Neural cell (in vitro differentiated cells): ENCODE data around the gene RUNX3. TPM values are rescaled to one million over a fixed set of nuclear protein-coding genes. Genes with fewer than 3 reads are reported as not detected.
"Not testable (repeated sequence)": the region's sequence is repeated elsewhere in the genome, so short reads cannot be mapped to it uniquely, and the experiment has no call there.

ENCODE experiments used
- H2AFZ ChIP-seq: fragments of 200-600, 300-800 bp; sonication (generic), shearing (Covaris generic); 2 replicates; pipeline ENCODE4 v1.6.0; 2014; ENCODE audit warnings: low read depth, mild to moderate bottlenecking, antibody characterized with exemption, low read length, moderate library complexity
- H3F3A ChIP-seq: fragments of 200-600 bp; shearing (Covaris generic); 2 replicates; pipeline ENCODE4 v1.6.1; 2016; ENCODE audit warnings: mild to moderate bottlenecking, moderate library complexity, mixed read lengths, antibody characterized with exemption, low read length; ENCODE audit not compliant: insufficient read depth, poor library complexity, severe bottlenecking
- H3K27ac ChIP-seq: fragments of 200-600, 300-800 bp; sonication (generic), shearing (Covaris generic); 2 replicates; pipeline ENCODE4 v1.5.1; 2014; ENCODE audit warnings: mild to moderate bottlenecking, low read length, moderate library complexity
- H3K27me3 ChIP-seq: fragments of 300-800, 200-600 bp; sonication (generic), shearing (Covaris generic); 2 replicates; pipeline ENCODE4 v1.6.0; 2014; ENCODE audit warnings: mild to moderate bottlenecking, low read depth, low read length, moderate library complexity; ENCODE audit not compliant: insufficient read depth
- H3K36me3 ChIP-seq: fragments of 300-800, 200-600 bp; sonication (generic), shearing (Covaris generic); 2 replicates; pipeline ENCODE4 v1.5.1; 2014; ENCODE audit warnings: mild to moderate bottlenecking, antibody characterized with exemption, low read length, moderate library complexity; ENCODE audit not compliant: insufficient read depth
- H3K4me2 ChIP-seq: fragments of 300-800, 200-600 bp; sonication (generic), shearing (Covaris generic); 2 replicates; pipeline ENCODE4 v1.6.0; 2014; ENCODE audit warnings: mild to moderate bottlenecking, low read length
- H3K4me3 ChIP-seq: fragments of 300-800, 200-600 bp; sonication (generic), shearing (Covaris generic); 2 replicates; pipeline ENCODE4 v1.5.1; 2014; ENCODE audit warnings: mild to moderate bottlenecking, low read length, moderate library complexity
- H3K79me2 ChIP-seq: fragments of 200-600 bp; shearing (Covaris generic); replicated peaks from 2 replicates; pipeline ENCODE4 v1.6.0; 2014; ENCODE audit warnings: mild to moderate bottlenecking, low read length, moderate library complexity; ENCODE audit not compliant: insufficient read depth
- H3K9ac ChIP-seq: fragments of 300-800, 200-600 bp; sonication (generic), shearing (Covaris generic); 2 replicates; pipeline ENCODE4 v1.6.1; 2016; ENCODE audit warnings: mild to moderate bottlenecking, low read length, mixed read lengths
- H3K9me2 ChIP-seq: fragments of 200-600 bp; shearing (Covaris generic); 2 replicates; pipeline ENCODE4 v1.6.1; 2016; ENCODE audit warnings: mild to moderate bottlenecking, low read length, mixed read lengths; ENCODE audit not compliant: insufficient read depth
- H3K9me3 ChIP-seq: fragments of 200-600, 300-800 bp; sonication (generic), shearing (Covaris generic); 2 replicates; pipeline ENCODE4 v1.6.1; 2016; ENCODE audit warnings: mild to moderate bottlenecking, mixed run types, low read length, moderate library complexity, mixed read lengths
- H4K20me1 ChIP-seq: fragments of 200-600 bp; shearing (Covaris generic); 2 replicates; pipeline ENCODE4 v1.6.1; 2016; ENCODE audit warnings: mild to moderate bottlenecking, mixed run types; ENCODE audit not compliant: insufficient read depth
- CTCF ChIP-seq: fragments of 450-650 bp; IDR thresholded peaks from 2 replicates; pipeline ENCODE4 v1.5.1; 2014; ENCODE audit warnings: antibody characterized with exemption, mild to moderate bottlenecking, moderate library complexity; ENCODE audit not compliant: poor library complexity, severe bottlenecking
- EP300 ChIP-seq: fragments of 450-650 bp; conservative IDR thresholded peaks from 2 replicates; pipeline ENCODE4 v1.6.1; 2014; ENCODE audit warnings: antibody characterized with exemption, mild to moderate bottlenecking, moderate library complexity; ENCODE audit not compliant: poor library complexity, severe bottlenecking
- EZH2 ChIP-seq: fragments of 200-600, 300-800 bp; shearing (Covaris generic), sonication (generic); IDR thresholded peaks from 2 replicates; pipeline ENCODE4 v1.6.1; 2014; ENCODE audit warnings: antibody characterized with exemption, low read length, borderline replicate concordance, mild to moderate bottlenecking; ENCODE audit not compliant: insufficient read depth, poor library complexity, severe bottlenecking
- MXI1 ChIP-seq: fragments of 450-650 bp; conservative IDR thresholded peaks from 2 replicates; pipeline ENCODE4 v1.6.1; 2014; ENCODE audit warnings: antibody characterized with exemption, mild to moderate bottlenecking; ENCODE audit not compliant: poor library complexity, severe bottlenecking
- POLR2AphosphoS5 ChIP-seq: IDR thresholded peaks from 2 replicates; pipeline ENCODE4 v1.6.1; 2012
- RAD21 ChIP-seq: fragments of 450-650 bp; conservative IDR thresholded peaks from 2 replicates; pipeline ENCODE4 v1.6.1; 2014; ENCODE audit warnings: antibody characterized with exemption, mild to moderate bottlenecking, moderate library complexity
- SMC3 ChIP-seq: fragments of 450-650 bp; conservative IDR thresholded peaks from 2 replicates; pipeline ENCODE4 v1.6.1; 2014; ENCODE audit warnings: antibody characterized with exemption, mild to moderate bottlenecking, moderate library complexity; ENCODE audit not compliant: poor library complexity
- TAF1 ChIP-seq: IDR thresholded peaks from 2 replicates; pipeline ENCODE4 v1.6.1; 2012; ENCODE audit warnings: low read depth
- polyA plus RNA-seq: library from polyadenylated mRNA; depleted of rRNA; stranded (reverse); fragments of >200 nt; gene quantifications from 2 replicates; pipeline ENCODE4 v1.2.3, GENCODE V29; 2014
- TF ChIP-seq, protein P1 (sequence below): IDR thresholded peaks from 2 replicates; pipeline ENCODE4 v1.6.1; 2012; ENCODE audit warnings: borderline replicate concordance

RUNX3 gene
- polyA plus RNA-seq, 1 donor from 2014 or later = not detected

DNA sequence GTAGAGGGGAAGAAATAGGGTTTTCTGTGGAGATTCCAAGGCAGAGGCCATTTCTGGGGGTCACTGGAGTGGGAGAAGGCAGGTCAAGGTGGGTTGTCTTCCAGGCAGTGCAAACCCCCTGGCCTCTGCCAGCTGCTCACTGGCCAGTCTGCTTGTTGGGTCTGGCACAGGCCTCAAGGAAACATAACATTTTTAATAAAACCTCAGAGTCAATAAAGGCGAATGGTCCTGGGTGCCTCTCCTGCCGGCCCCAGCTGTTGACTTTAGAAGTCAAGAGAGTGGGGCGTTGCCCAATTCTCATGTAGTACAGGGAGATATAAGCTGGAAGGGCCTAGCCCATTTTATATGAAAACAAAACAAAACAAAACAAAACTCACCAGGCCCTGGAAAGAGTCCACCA lies 36.6 kb downstream of the RUNX3 start:
- no peaks in the 10 kb centered on the region for H3K36me3 ChIP-seq
- no peaks in the 10 kb centered on the region for H3K9me3 ChIP-seq
- H3K9ac ChIP-seq = no peak overlapping the region
- no peaks in the 10 kb centered on the region for H3F3A ChIP-seq
- TF ChIP-seq SMC3 = no peak
- TF ChIP-seq EP300 = no peak
- TF ChIP-seq POLR2AphosphoS5 = no peak
- TF ChIP-seq, protein P1, sequence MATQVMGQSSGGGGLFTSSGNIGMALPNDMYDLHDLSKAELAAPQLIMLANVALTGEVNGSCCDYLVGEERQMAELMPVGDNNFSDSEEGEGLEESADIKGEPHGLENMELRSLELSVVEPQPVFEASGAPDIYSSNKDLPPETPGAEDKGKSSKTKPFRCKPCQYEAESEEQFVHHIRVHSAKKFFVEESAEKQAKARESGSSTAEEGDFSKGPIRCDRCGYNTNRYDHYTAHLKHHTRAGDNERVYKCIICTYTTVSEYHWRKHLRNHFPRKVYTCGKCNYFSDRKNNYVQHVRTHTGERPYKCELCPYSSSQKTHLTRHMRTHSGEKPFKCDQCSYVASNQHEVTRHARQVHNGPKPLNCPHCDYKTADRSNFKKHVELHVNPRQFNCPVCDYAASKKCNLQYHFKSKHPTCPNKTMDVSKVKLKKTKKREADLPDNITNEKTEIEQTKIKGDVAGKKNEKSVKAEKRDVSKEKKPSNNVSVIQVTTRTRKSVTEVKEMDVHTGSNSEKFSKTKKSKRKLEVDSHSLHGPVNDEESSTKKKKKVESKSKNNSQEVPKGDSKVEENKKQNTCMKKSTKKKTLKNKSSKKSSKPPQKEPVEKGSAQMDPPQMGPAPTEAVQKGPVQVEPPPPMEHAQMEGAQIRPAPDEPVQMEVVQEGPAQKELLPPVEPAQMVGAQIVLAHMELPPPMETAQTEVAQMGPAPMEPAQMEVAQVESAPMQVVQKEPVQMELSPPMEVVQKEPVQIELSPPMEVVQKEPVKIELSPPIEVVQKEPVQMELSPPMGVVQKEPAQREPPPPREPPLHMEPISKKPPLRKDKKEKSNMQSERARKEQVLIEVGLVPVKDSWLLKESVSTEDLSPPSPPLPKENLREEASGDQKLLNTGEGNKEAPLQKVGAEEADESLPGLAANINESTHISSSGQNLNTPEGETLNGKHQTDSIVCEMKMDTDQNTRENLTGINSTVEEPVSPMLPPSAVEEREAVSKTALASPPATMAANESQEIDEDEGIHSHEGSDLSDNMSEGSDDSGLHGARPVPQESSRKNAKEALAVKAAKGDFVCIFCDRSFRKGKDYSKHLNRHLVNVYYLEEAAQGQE = no peak
- no peak for TF ChIP-seq MXI1
- TF ChIP-seq CTCF = no peak
- no peak for TF ChIP-seq RAD21
- TF ChIP-seq EZH2 = no peak
- no peak for TF ChIP-seq TAF1
- no peak overlapping the region for H2AFZ ChIP-seq
- H4K20me1 ChIP-seq = no peaks in the 10 kb centered on the region
- no peaks in the 10 kb centered on the region for H3K9me2 ChIP-seq
- H3K4me3 ChIP-seq = no peak overlapping the region
- H3K27ac ChIP-seq = no peak overlapping the region
- no peaks in the 10 kb centered on the region for H3K27me3 ChIP-seq
- H3K79me2 ChIP-seq = no peaks in the 10 kb centered on the region
- no peak overlapping the region for H3K4me2 ChIP-seq

DNA sequence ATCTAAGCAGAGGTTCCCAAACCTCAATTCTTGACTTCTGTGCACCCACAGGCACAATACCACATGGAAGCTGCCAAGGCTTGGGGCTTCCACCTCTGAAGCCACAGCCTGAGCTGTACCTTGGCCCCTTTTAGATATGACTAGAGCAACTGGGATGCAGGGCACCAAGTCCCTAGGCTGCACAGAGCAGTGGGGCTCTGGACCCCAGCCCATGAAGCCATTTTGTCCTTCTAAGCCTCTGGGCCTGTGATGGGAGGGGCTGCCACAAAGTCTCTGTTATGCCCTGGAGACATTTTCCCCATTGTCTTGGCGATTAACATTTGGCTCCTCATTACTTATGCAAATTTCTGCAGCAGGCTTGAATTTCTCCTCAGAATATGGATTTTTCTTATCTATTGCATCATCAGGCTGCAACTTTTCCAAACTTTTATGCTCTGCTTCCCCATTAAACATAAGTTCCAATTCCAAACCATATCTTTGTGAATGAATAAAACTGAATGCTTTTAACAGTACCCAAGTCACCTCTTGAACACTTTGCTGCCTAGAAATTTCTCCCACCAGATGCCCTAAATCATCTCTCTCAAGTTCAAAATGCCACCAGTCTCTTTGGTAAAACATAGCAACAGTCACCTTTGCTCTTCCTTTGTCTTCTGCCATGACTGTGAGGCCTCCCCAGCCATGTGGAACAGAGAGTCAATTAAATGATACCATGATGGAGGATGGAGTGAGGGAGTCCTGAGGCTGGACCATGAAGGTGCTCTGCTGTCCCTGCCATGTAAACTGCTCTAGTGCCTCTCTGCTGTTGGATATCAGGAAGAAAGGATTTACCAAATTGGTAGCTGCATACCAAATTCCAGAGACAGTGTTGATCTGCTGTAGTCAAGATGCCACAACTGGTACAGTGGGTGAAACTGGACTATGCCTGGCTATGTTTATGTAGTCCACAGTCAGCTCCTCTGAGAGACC lies 37.6 kb downstream of the RUNX3 start:
- Histone ChIP-seq H3F3A (no peaks in the 10 kb centered on the region), H4K20me1 (no peaks in the 10 kb centered on the region), H3K4me2 (no peak overlapping the region), H3K36me3 (no peaks in the 10 kb centered on the region), H3K27me3 (no peaks in the 10 kb centered on the region), H2AFZ (no peak overlapping the region), H3K9me3 (no peaks in the 10 kb centered on the region), H3K4me3 (no peak overlapping the region), H3K9me2 (no peaks in the 10 kb centered on the region), H3K79me2 (no peaks in the 10 kb centered on the region), H3K9ac (no peak overlapping the region), H3K27ac (no peak overlapping the region)
- TF ChIP-seq, protein P1 = no peak
- TF ChIP-seq POLR2AphosphoS5 = no peak
- TF ChIP-seq EP300 = no peak
- TF ChIP-seq CTCF = no peak
- no peak for TF ChIP-seq EZH2
- TF ChIP-seq RAD21 = no peak
- TF ChIP-seq SMC3 = no peak
- no peak for TF ChIP-seq TAF1

DNA sequence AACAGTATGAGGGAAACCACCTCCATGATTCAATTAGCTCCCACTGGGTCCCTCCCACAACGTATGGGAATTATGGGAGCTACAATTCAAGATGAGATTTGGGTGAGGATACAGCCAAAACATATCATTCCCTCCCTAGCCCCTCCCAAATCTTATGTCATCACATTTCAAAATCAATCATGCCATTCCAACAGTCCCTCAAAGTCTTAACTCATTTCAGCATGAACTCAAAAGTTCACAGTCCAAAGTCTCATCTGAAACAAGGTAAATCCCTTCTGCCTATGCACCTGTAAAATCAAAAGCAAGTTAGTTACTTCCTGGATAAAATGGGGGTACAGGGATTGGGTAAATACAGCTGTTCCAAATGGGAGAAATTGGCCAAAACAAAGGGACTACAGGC lies 38.7 kb downstream of the RUNX3 start:
- H3K9ac ChIP-seq, H3K4me3 ChIP-seq, H3F3A ChIP-seq, H3K9me3 ChIP-seq, H3K36me3 ChIP-seq, H3K27ac ChIP-seq, H3K4me2 ChIP-seq, H3K79me2 ChIP-seq, H3K9me2 ChIP-seq, H2AFZ ChIP-seq, H4K20me1 ChIP-seq, H3K27me3 ChIP-seq: not testable (repeated sequence)
